Small intestine (tissue), 7 donors: ENCODE data around the gene KIF21B. TPM values are rescaled to one million over a fixed set of nuclear protein-coding genes. Genes with fewer than 3 reads are reported as not detected.

Experiments
- DNase-seq, 2 donors: peaks; one replicate each; pipeline versions ENCODE4 v3.0.0 to v3.0.0-alpha.2; 2013
- FAIRE-seq: peaks from 2 replicates; lab custom pipeline; 2012; peaks lifted over from hg19 to GRCh38; lab: Jason Lieb, UNC
- H3K27ac ChIP-seq, 3 donors: one replicate each; pipeline ENCODE4 v1.5.1; 2013; ENCODE audit warnings: low read length in 2 of 3, mild to moderate bottlenecking in 2 of 3, control low read depth in 1 of 3, inconsistent platforms in 1 of 3, low read depth in 1 of 3, moderate library complexity in 1 of 3
- H3K27me3 ChIP-seq, 3 donors: one replicate each; pipeline ENCODE4 v1.6.1; 2013; ENCODE audit warnings: low read length in 3 of 3, inconsistent platforms in 1 of 3; ENCODE audit not compliant: control insufficient read depth in 3 of 3, insufficient read depth in 3 of 3
- H3K36me3 ChIP-seq, 3 donors: one replicate each; pipeline ENCODE4 v1.6.1; 2013; ENCODE audit warnings: low read length in 3 of 3, inconsistent platforms in 1 of 3, low read depth in 1 of 3, mild to moderate bottlenecking in 1 of 3, moderate library complexity in 1 of 3; ENCODE audit not compliant: control insufficient read depth in 3 of 3, insufficient read depth in 2 of 3
- H3K4me1 ChIP-seq, 3 donors: one replicate each; pipeline ENCODE4 v1.6.1; 2013; ENCODE audit warnings: low read length in 2 of 3, inconsistent platforms in 1 of 3, low read depth in 1 of 3, mild to moderate bottlenecking in 1 of 3, moderate library complexity in 1 of 3; ENCODE audit not compliant: control insufficient read depth in 3 of 3, insufficient read depth in 2 of 3
- H3K4me3 ChIP-seq, 3 donors: one replicate each; pipeline ENCODE4 v1.5.1; 2013; ENCODE audit warnings: low read length in 3 of 3, control low read depth in 1 of 3, inconsistent platforms in 1 of 3, low read depth in 1 of 3, mild to moderate bottlenecking in 1 of 3, moderate library complexity in 1 of 3
- H3K9me3 ChIP-seq, 2 donors: one replicate each; pipeline ENCODE4 v1.6.1; 2013; ENCODE audit warnings: low read depth in 1 of 2, low read length in 1 of 2; ENCODE audit not compliant: control insufficient read depth in 2 of 2, insufficient read depth in 1 of 2
- WGBS, 3 donors: extraction: QIAGEN DNeasy Blood & Tissue Kit; methylation state at CpG; one replicate each; pipeline ENCODE4 v1.1.7; 2013; 5-methylcytosine and 5-hydroxymethylcytosine counted together
- polyA plus RNA-seq, 4 donors: library from polyadenylated mRNA; stranded (reverse) in 3 of 4; unstranded in 1 of 4; fragments of 200-250 nt in 3 of 4; fragments of 120-200 nt in 1 of 4; gene quantifications; one replicate each; pipeline versions ENCODE4 v1.2.1 to v1.2.3, GENCODE V29; 2013
- donor health status: healthy with polysubstance abuse.
- donor health status: control.
- donor health status: control.
- donor health status: Bipolar disorder and iron deficiency.
- donor health status: healthy.

KIF21B gene
- polyA plus RNA-seq, 4 donors: 0.89 to 12.9 (median 1.8) TPM

- Histone ChIP-seq H3K27me3 (peaks cover 0 to 14% (median 0%) of the 10 kb centered on the region in 3 donors), H3K36me3 (no peaks in the 10 kb centered on the region), H3K4me3 (no peak overlapping the region), H3K9me3 (no peaks in the 10 kb centered on the region), H3K27ac (peak overlapping the region in 2 of 3 donors; percentile 12 to 60), H3K4me1 (no peaks in the 10 kb centered on the region)
- WGBS, 3 donors: 29 to 49% (median 37%) methylated on average over 7 of the region's 7 CpGs
- FAIRE-seq: no peak
- peak in 1 of 2 donors; percentile 98 for DNase-seq
Observed at GRCh38 chr1:201028461-201028889, 5.0 kb upstream of the KIF21B start.

- Histone ChIP-seq H3K27ac (no peak overlapping the region), H3K4me1 (peaks cover 0 to 5% (median 4%) of the 10 kb centered on the region in 3 donors), H3K36me3 (no peaks in the 10 kb centered on the region), H3K27me3 (peaks cover 0 to 27% (median 0%) of the 10 kb centered on the region in 3 donors), H3K4me3 (no peak overlapping the region), H3K9me3 (no peaks in the 10 kb centered on the region)
- FAIRE-seq: no peak
- no peak for DNase-seq
- 46 to 63% (median 48%) methylated on average over 3 of the region's 3 CpGs for WGBS, 3 donors
Observed at GRCh38 chr1:201026836-201027235, 3.3 kb upstream of the KIF21B start.

- DNase-seq (no peak), FAIRE-seq (no peak)
- no peaks in the 10 kb centered on the region for H3K9me3 ChIP-seq
- H3K27ac ChIP-seq: no peak overlapping the region
- no peak overlapping the region for H3K4me3 ChIP-seq
- H3K27me3 ChIP-seq: peaks cover 0 to 29% (median 0%) of the 10 kb centered on the region in 3 donors
- peaks cover 0 to 8% (median 5%) of the 10 kb centered on the region in 3 donors for H3K4me1 ChIP-seq
- no peaks in the 10 kb centered on the region for H3K36me3 ChIP-seq
- WGBS, 3 donors: 75 to 80% (median 80%) methylated on average over 3 of the region's 3 CpGs
Observed at GRCh38 chr1:201026234-201026633, 2.7 kb upstream of the KIF21B start.

- Histone ChIP-seq H3K36me3 (no peaks in the 10 kb centered on the region), H3K4me3 (no peak overlapping the region), H3K27ac (no peak overlapping the region), H3K27me3 (peaks cover 0 to 29% (median 0%) of the 10 kb centered on the region in 3 donors), H3K9me3 (no peaks in the 10 kb centered on the region), H3K4me1 (peaks cover 1 to 14% (median 9%) of the 10 kb centered on the region in 3 donors)
- FAIRE-seq: no peak
- WGBS, 3 donors: 56 to 76% (median 67%) methylated on average over 7 of the region's 7 CpGs
- DNase-seq: no peak
Observed at GRCh38 chr1:201025571-201026002, 2.1 kb upstream of the KIF21B start.

GRCh38 chr1:201024625-201024998 is 1.1 kb upstream of the KIF21B start:
- DNase-seq (no peak), FAIRE-seq (no peak)
- H3K4me3 ChIP-seq: no peak overlapping the region
- no peak overlapping the region for H3K27ac ChIP-seq
- peaks cover 2 to 23% (median 19%) of the 10 kb centered on the region in 3 donors for H3K4me1 ChIP-seq
- H3K9me3 ChIP-seq: no peaks in the 10 kb centered on the region
- 85 to 89% (median 89%) methylated on average over 2 of the region's 2 CpGs for WGBS, 3 donors
- H3K36me3 ChIP-seq: no peaks in the 10 kb centered on the region
- H3K27me3 ChIP-seq: peaks cover 0 to 29% (median 0%) of the 10 kb centered on the region in 3 donors

- no peaks in the 10 kb centered on the region for H3K9me3 ChIP-seq
- no peak for DNase-seq
Observed at GRCh38 chr1:201023920-201024624, 558 bp upstream of the KIF21B start.

GRCh38 chr1:201022820-201023516 is 546 bp downstream of the KIF21B start:
- Histone ChIP-seq H3K9me3 (no peaks in the 10 kb centered on the region), H3K4me1 (peaks cover 7 to 24% (median 24%) of the 10 kb centered on the region in 3 donors), H3K27me3 (peaks cover 0 to 29% (median 0%) of the 10 kb centered on the region in 3 donors), H3K36me3 (no peaks in the 10 kb centered on the region), H3K4me3 (peak overlapping the region; percentile 30 to 85 (median 67)), H3K27ac (peak overlapping the region in 2 of 3 donors; percentile 62 to 81)
- no peak for FAIRE-seq
- peak in 1 of 2 donors; percentile 21 for DNase-seq
- WGBS, 3 donors: 4 to 6% (median 6%) methylated on average over 38 to 56 of the region's 56 CpGs

More at GRCh38 chr1:201023920-201024624, 558 bp upstream of the KIF21B start:
- 31 to 33% (median 32%) methylated on average over 17 of the region's 17 CpGs for WGBS, 3 donors
- Histone ChIP-seq H3K4me3 (no peak overlapping the region), H3K27me3 (peaks cover 0 to 29% (median 0%) of the 10 kb centered on the region in 3 donors), H3K4me1 (peaks cover 3 to 24% (median 23%) of the 10 kb centered on the region in 3 donors), H3K27ac (no peak overlapping the region), H3K36me3 (no peaks in the 10 kb centered on the region)
- no peak for FAIRE-seq

GRCh38 chr1:201022493-201022819 is 1.1 kb downstream of the KIF21B start:
- H3K4me1 ChIP-seq: peaks cover 7 to 26% (median 24%) of the 10 kb centered on the region in 3 donors
- 36 to 69% (median 60%) methylated on average over 2 of the region's 2 CpGs for WGBS, 3 donors
- H3K4me3 ChIP-seq: peak overlapping the region; percentile 30 to 85 (median 67)
- FAIRE-seq (no peak), DNase-seq (no peak)
- H3K27me3 ChIP-seq: peaks cover 0 to 29% (median 0%) of the 10 kb centered on the region in 3 donors
- H3K9me3 ChIP-seq: no peaks in the 10 kb centered on the region
- H3K27ac ChIP-seq: peak overlapping the region in 1 of 3 donors; percentile 81
- H3K36me3 ChIP-seq: no peaks in the 10 kb centered on the region
